GM12865 (cell line): ENCODE measurements around the gene ECSIT.

ENCODE experiments used
- DNase-seq: peaks from one replicate; pipeline ENCODE4 v3.0.0; 2010; ENCODE audit warnings: low read depth
- H3K4me3 ChIP-seq: 2 replicates; pipeline ENCODE4 v1.5.1; 2011; ENCODE audit warnings: mild to moderate bottlenecking, low read depth, low read length, control low read depth
- CTCF ChIP-seq: IDR thresholded peaks from 2 replicates; pipeline ENCODE4 v1.5.1; 2011; ENCODE audit warnings: low read length, control low read depth, low read depth, inconsistent platforms; ENCODE audit not compliant: insufficient read depth; ENCODE audit errors: missing control alignments

ECSIT gene

GRCh38 chr19:11485245-11485837 is 43.6 kb downstream of the ECSIT start:
- no peak for DNase-seq
- no peak for TF ChIP-seq CTCF
- H3K4me3 ChIP-seq: no peak overlapping the region

GRCh38 chr19:11483366-11484111 is 45.4 kb downstream of the ECSIT start:
- no peak for TF ChIP-seq CTCF
- H3K4me3 ChIP-seq: no peak overlapping the region
- no peak for DNase-seq

GRCh38 chr19:11482384-11483050 is 46.4 kb downstream of the ECSIT start:
- TF ChIP-seq CTCF: peak; percentile 94
- H3K4me3 ChIP-seq: peak overlapping the region; percentile 85
- peak; percentile 96 for DNase-seq

DNA sequence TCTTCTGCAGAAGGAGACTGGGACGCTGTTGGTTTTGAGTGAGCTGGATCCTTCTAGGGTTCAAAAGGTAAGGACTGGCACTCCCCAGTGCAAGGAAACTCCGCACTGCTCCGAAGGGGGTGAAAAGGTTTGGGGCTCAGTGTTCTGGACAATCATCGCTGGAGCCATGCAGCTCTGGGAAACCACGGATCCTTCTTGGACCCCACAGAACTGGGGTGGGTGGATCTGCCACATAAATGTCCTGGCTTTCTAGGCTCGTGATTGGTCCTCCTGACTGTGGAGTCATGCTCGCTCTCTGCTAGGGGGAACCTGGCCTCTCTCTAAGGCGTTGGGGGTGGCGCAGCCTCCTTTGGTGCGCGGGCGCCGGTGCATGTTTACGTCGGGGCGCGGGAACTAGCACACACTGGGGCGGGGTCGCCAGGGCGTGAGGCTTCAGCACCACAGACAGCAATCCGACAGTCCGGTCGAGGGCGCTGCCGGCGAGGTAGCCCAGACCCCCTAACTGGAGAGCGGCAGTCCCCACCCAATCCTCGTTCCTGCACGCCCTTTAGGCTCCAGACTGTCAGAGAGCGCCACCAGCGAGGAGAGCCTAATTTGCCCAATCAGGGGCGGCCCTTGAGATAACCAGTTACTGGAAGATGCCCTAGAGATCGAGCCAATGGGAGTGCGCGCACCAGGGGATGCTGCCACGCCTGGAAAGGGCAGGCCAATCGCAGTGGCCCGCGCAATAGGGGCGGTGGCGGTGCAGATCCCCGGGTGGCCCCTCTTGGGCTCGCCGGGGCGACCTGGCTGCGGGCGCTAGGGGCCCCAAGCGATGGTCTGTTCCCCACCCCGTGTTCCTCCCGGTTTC is 47.2 kb downstream of the ECSIT start:
- no peak for TF ChIP-seq CTCF
- peak overlapping the region; percentile 85 for H3K4me3 ChIP-seq
- peak; percentile 97 for DNase-seq

DNA sequence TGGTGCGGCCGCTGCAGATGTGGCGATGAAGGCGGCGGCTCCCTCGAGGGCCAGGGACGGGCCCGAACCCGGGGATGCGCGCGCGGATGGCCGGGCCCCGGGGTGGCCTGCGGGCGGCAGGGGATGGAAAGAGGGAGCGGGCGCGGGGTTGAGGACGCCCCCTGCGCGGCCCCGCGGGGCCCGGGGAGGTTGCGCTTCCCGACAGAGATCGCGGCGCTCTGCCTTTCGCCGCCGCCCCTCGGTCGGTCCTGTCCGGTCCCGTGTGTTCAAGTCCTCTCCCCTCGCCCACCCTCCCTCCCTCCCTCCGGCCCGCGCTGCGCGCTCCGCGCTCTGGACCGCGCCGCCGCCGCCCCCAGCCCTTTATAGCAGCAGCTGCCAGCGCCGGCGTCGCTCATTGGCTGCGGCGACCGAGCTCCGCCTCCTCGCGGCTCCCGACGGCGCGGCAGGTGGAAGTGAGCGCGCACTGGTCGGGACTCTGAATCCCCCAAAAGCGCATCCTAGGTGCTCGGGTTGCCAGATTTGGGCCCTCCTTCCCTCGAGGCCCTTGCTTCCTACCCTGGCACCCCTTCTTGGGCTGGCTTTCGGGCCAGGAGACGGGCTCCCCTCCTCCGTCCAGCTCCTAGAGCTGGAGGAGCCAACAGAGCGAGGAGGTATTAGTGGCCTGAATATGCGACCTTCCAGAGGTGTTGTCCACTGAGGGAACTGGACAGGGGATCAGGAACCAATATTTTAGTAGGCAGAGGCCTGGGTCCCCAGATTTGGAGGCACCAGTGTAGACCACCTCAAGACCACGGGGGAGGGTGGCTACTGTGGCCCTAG is 48.0 kb downstream of the ECSIT start, which contains the start of gene ELAVL3:
Gene ELAVL3 (minus strand): TSS at position 332 of the 819 bp plus-strand sequence. CDS start 438 bp downstream, outside the sequence.
- peak within 1 kb of the TSS; percentile 85 for H3K4me3 ChIP-seq
- no peak for DNase-seq
- no peak for TF ChIP-seq CTCF
